Activated naive CD8-positive, alpha-beta T cell treated with anti-CD3 and anti-CD28 coated beads, Interleukin-2, amount 50 U/mL, for 16 hours (primary cell): ENCODE results near the gene NANOS2.
"Not testable (repeated sequence)": the region's sequence is repeated elsewhere in the genome, so short reads cannot be mapped to it uniquely, and the experiment has no call there.

Source experiments
- DNase-seq: peaks from one replicate; pipeline ENCODE4 v3.0.0-alpha.2; 2020; ENCODE audit warnings: low read depth, low spot score

NANOS2 gene

GRCh38 chr19:45876411-45877197 lies 38.0 kb downstream of the NANOS2 start:
- no peak for DNase-seq

- no peak for DNase-seq
Observed at GRCh38 chr19:45876161-45876410, 38.5 kb downstream of the NANOS2 start.

DNA sequence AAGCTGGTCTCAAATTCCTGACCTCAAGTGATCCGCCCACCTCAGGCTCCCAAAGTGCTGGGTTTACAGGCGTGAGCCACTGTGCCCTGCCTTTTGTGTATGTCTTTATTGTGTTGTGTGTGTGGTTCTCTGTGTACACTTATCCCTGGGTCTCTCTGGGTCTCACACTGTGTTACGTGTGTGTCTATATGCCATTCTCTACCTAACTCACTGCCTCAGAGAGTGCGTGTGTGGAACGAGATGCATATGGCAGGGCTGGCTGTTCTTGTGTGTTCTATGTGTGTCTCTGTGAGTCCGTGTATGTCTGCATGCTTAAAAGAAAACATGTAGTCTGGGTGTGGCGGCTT lies 40.0 kb downstream of the NANOS2 start:
- DNase-seq, result no peak

GRCh38 chr19:45873219-45873772 lies 41.3 kb downstream of the NANOS2 start:
- no peak for DNase-seq

- no peak for DNase-seq
Observed at GRCh38 chr19:45872095-45872919, 42.3 kb downstream of the NANOS2 start.

DNA sequence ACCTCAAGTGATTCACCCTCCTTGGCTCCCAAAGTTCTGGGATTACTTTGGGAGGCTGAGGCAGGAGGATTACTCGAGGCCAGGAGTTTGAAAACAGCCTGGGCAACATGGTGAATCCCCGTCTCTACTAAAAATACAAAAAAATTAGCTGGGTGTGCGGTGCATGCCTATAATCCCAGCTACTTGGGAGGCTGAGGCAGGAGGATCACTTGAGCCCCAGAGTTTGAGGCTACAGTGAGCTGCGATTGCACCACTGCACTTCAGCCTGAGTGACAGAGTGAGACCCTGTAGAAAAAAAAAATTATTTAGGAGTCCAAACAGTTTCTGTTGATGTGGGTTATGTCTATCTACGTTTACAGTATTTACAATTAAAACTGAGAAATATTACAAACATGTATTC lies 43.8 kb downstream of the NANOS2 start:
- no peak for DNase-seq

GRCh38 chr19:45867241-45867640 lies 47.3 kb downstream of the NANOS2 start:
- not testable (repeated sequence) for DNase-seq

- no peak for DNase-seq
Observed at GRCh38 chr19:45866400-45867176, 48.0 kb downstream of the NANOS2 start.

DNA sequence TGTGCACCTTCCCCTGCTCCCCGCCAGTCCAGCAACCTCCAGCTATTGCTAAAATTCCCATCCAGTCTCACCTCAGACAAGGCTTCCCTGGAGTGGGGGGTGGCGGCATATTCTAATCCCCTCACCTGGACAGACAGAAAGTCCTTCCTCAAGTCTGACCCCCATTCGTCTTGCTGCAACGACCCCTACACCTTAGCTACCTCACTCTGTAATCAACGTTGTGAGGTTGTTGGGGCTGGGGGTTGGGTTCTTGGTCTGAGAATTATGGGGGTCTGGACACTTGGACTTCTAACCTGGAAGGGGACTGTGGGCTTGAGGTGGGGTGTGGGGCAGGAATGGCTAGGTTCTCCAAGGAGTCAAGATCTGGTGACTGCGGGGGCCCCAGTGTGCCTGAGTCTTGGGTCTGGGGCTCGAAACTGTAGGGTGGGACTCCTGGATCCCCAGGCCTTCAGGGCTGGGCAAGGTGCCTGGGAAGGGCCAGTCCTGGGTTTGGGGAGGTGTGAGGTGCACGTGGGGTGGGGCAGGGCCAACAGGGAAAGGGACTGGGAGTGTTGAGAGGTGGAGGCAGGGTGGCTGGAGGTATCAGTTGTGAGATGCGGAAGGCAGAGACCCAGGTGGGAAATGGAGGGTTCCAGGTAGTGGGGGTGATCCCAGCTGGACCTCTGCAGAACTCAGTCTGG lies 49.2 kb downstream of the NANOS2 start:
- no peak for DNase-seq

- DNase-seq, result no peak
Observed at GRCh38 chr19:45864629-45865082, 49.9 kb downstream of the NANOS2 start.

- DNase-seq, result no peak
Observed at GRCh38 chr19:45863840-45864628, 50.5 kb downstream of the NANOS2 start, which contains the start of gene FOXA3. TSS of gene FOXA3 (plus strand) at chr19:45864326. CDS start at chr19:45864457, 131 bp downstream.

DNA sequence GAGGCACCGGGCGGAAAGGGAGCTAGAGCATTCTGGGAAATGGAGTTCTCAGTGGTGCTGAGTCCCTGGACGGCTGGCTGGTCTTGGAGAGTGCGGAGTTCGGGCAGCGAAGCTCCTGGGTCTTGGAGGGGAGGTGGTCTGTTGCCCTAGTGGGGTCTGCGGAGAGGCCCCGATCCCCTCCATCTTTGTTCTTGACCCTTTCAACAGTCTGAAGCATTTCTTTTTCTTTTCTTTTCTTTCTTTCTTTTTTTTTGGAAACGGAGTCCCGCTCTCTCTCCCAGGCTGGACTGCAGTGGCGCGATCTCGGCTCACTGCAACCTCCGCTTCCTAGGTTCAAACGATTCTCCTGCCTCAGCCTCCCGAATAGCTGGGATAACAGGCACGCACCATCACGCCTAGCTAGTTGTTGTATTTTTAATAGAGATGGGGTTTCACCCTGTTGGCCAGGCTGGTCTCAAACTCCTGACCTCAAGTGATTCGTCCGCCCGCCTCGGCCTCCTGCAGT lies 51.2 kb downstream of the NANOS2 start:
- DNase-seq, result no peak
